Measurements from ENCODE around the gene FBXW12. TPM values are rescaled to one million over a fixed set of nuclear protein-coding genes. Genes with fewer than 3 reads are reported as not detected.

Gene FBXW12
- total RNA-seq, 1 experiment from 2014 or later = 2.0 TPM

- no peak for DNase-seq (ENCODE audit: low spot score)
- TF ChIP-seq ZNF232 (CRISPR knock-in tag; IDR thresholded peaks at IDR 0.05) (no peak), MYBL2 (CRISPR knock-in tag; IDR thresholded peaks at IDR 0.05) (no peak), HMGA2 (CRISPR knock-in tag; IDR thresholded peaks at IDR 0.05) (no peak), MAX (CRISPR knock-in tag; IDR thresholded peaks at IDR 0.05) (no peak), FOXK1 (CRISPR knock-in tag; IDR thresholded peaks at IDR 0.05) (no peak), ZNF396 (CRISPR knock-in tag; IDR thresholded peaks at IDR 0.05; ENCODE audit: borderline replicate concordance) (no peak), NFATC4 (CRISPR knock-in tag; IDR thresholded peaks at IDR 0.05) (no peak), ZNF219 (CRISPR knock-in tag; IDR thresholded peaks at IDR 0.05; ENCODE audit: borderline replicate concordance) (no peak), ZBTB43 (CRISPR knock-in tag; IDR thresholded peaks at IDR 0.05) (no peak), OVOL2 (CRISPR knock-in tag; IDR thresholded peaks at IDR 0.05; ENCODE audit: borderline replicate concordance) (no peak), ARID4B (CRISPR knock-in tag; IDR thresholded peaks at IDR 0.05; ENCODE audit: borderline replicate concordance) (no peak), NFYB (CRISPR knock-in tag; conservative IDR thresholded peaks at IDR 0.05; ENCODE audit: low read depth) (no peak), CDX4 (CRISPR knock-in tag; IDR thresholded peaks at IDR 0.05; ENCODE audit: borderline replicate concordance) (no peak), USF1 (CRISPR knock-in tag; IDR thresholded peaks at IDR 0.05) (no peak), ZNF532 (CRISPR knock-in tag; IDR thresholded peaks at IDR 0.05; ENCODE audit: borderline replicate concordance) (no peak), ATF1 (CRISPR knock-in tag; IDR thresholded peaks at IDR 0.05) (no peak), ATF3 (CRISPR knock-in tag; conservative IDR thresholded peaks at IDR 0.05) (no peak)
- H3K4me3 Mint-ChIP-seq = no peak overlapping the region
- no peaks in the 10 kb centered on the region for H3K9me3 Mint-ChIP-seq
- no peak overlapping the region for H3K27ac Mint-ChIP-seq
- POLR2A ChIA-PET = no interaction called here
- no peak for ATAC-seq
- no peaks in the 10 kb centered on the region; the same call in 1 of the 2 replicates for H3K36me3 Mint-ChIP-seq
- no peaks in the 10 kb centered on the region; the same call in 1 of the 2 replicates for H3K27me3 Mint-ChIP-seq (ENCODE audit: low read depth)
- peaks cover 16% of the 10 kb centered on the region for H3K4me1 Mint-ChIP-seq
- CTCF ChIA-PET = interaction anchor here (1.0 to 2.8 kb wide), 4 partner anchors 28 to 185 kb away, joined by 3 to 12 read pairs (median 6); no protein-coding TSS in a partner anchor
Observed at GRCh38 chr3:48372377-48372770, 355 bp downstream of the FBXW12 start.
